Measurements from ENCODE around the gene UGT1A9. TPM values are rescaled to one million over a fixed set of nuclear protein-coding genes. Genes with fewer than 3 reads are reported as not detected.

UGT1A9 gene
- total RNA-seq, 2 donors from 2014 or later, result not detected

DNA sequence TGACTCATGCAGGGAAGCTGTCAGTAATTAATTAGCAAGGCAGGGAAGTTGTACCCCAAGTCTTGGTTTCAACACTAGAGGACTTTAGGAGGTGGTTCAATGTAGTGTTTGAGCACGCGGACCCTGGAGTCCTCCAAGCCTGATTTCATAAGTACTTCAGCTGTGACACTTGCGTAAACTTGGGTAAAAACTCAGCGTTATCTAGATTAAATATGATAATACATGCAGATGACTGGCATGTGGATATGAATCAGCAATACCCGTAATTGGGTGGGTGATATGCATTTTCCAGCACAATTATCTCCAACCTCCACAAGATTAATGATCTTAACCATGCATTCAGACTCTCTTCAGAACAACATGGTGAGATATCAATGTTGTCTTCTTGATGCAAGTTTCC, 15.2 kb downstream of the UGT1A9 start:
- Histone ChIP-seq H3K9me3 (no peaks in the 10 kb centered on the region), H3K27me3 (replicated peaks; ENCODE audit: insufficient read depth) (no peaks in the 10 kb centered on the region), H3K27ac (no peak overlapping the region), H3K4me3 (no peak overlapping the region), H3K36me3 (no peaks in the 10 kb centered on the region), H3K4me1 (replicated peaks) (no peaks in the 10 kb centered on the region)
- TF ChIP-seq POLR2A (IDR thresholded peaks at IDR 0.05) (no peak), POLR2AphosphoS5 (IDR thresholded peaks at IDR 0.05) (no peak)
- TF ChIP-seq, protein P1, sequence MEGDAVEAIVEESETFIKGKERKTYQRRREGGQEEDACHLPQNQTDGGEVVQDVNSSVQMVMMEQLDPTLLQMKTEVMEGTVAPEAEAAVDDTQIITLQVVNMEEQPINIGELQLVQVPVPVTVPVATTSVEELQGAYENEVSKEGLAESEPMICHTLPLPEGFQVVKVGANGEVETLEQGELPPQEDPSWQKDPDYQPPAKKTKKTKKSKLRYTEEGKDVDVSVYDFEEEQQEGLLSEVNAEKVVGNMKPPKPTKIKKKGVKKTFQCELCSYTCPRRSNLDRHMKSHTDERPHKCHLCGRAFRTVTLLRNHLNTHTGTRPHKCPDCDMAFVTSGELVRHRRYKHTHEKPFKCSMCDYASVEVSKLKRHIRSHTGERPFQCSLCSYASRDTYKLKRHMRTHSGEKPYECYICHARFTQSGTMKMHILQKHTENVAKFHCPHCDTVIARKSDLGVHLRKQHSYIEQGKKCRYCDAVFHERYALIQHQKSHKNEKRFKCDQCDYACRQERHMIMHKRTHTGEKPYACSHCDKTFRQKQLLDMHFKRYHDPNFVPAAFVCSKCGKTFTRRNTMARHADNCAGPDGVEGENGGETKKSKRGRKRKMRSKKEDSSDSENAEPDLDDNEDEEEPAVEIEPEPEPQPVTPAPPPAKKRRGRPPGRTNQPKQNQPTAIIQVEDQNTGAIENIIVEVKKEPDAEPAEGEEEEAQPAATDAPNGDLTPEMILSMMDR (IDR thresholded peaks at IDR 0.05), result no peak
- 80% methylated on average over 5 of the region's 5 CpGs for WGBS
- no peak for DNase-seq (ENCODE audit: low spot score)
- intact Hi-C loops (cut with DNase I), result no loop called here

DNA sequence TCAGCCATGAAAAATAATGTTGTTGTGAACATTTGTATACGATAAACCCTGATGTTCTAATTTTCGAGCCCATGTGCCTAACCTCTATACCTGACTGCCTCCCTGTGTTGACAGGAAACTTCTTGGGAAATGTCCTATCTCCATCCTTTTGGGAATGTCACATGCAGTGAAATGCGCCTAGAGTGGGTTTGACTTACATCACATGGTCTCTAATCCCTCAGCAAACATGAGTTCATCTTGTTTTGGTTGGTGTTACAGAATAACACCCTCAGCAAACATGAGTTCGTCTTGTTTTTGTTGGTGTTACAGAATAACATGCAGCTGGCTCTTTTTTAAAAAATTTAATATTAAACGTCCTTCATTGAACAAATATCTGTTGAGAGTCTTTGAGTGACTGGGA, 16.6 kb downstream of the UGT1A9 start:
- Histone ChIP-seq H3K9me3 (no peaks in the 10 kb centered on the region), H3K27ac (no peak overlapping the region), H3K4me1 (replicated peaks) (no peaks in the 10 kb centered on the region), H3K4me3 (no peak overlapping the region), H3K36me3 (no peaks in the 10 kb centered on the region), H3K27me3 (replicated peaks; ENCODE audit: insufficient read depth) (no peaks in the 10 kb centered on the region)
- intact Hi-C loops (cut with DNase I), result no loop called here
- TF ChIP-seq, protein P1 (IDR thresholded peaks at IDR 0.05), result no peak
- TF ChIP-seq POLR2A (IDR thresholded peaks at IDR 0.05), result no peak
- TF ChIP-seq POLR2AphosphoS5 (IDR thresholded peaks at IDR 0.05), result no peak
- WGBS, result 86% methylated on average over 5 of the region's 5 CpGs
- DNase-seq (ENCODE audit: low spot score), result no peak

DNA sequence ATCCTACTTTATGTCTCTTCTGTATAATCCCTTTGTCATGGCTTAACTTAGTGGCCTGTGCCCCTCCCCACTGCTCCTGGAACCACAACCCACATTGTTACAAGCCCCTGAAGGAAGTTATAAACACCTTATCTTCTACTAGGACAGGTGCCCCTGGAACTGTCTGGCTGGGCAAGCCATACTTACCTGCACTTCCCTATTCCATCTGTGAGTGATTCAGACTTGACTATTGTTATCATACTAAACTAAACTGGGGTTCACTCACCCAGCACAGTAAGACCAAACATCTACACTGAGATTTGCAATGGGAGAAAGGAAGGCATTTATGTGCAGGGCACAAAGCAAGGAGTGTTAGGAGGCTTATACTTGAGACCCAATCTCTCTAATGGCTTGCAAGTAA, 17.3 kb downstream of the UGT1A9 start:
- Histone ChIP-seq H3K9me3 (no peaks in the 10 kb centered on the region), H3K4me1 (replicated peaks) (no peaks in the 10 kb centered on the region), H3K36me3 (no peaks in the 10 kb centered on the region), H3K27ac (no peak overlapping the region), H3K27me3 (replicated peaks; ENCODE audit: insufficient read depth) (no peaks in the 10 kb centered on the region), H3K4me3 (no peak overlapping the region)
- no peak for TF ChIP-seq POLR2AphosphoS5 (IDR thresholded peaks at IDR 0.05)
- TF ChIP-seq, protein P1 (IDR thresholded peaks at IDR 0.05), result no peak
- TF ChIP-seq POLR2A (IDR thresholded peaks at IDR 0.05), result no peak
- no peak for DNase-seq (ENCODE audit: low spot score)
- intact Hi-C loops (cut with DNase I), result no loop called here

DNA sequence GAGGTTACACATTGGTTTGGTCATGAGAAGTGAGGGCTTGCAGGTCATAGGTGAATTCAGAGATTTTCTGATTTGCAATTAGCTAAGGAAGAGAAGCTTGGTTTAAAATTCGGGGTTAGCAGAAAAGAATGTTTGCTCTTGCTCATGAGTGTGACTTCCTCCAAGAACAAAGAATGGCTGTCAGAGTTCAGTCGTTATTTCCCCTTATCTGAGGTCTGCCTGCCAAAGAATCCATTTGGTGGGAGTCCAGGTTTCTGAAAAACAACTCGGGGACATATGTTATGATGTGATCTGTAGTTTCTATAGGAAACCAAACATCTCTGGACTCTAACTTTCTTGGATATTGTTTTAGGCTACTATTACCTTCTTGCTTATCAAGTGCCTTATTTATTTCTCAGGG, 17.8 kb downstream of the UGT1A9 start:
- no peaks in the 10 kb centered on the region for H3K36me3 ChIP-seq
- H3K9me3 ChIP-seq, result no peaks in the 10 kb centered on the region
- no peaks in the 10 kb centered on the region for H3K27me3 ChIP-seq (replicated peaks; ENCODE audit: insufficient read depth)
- intact Hi-C loops (cut with DNase I), result no loop called here
- no peak for DNase-seq (ENCODE audit: low spot score)
- no peak overlapping the region for H3K4me3 ChIP-seq
- WGBS, result 6% methylated on average over 3 of the region's 3 CpGs
- H3K27ac ChIP-seq, result no peak overlapping the region
- H3K4me1 ChIP-seq (replicated peaks), result no peaks in the 10 kb centered on the region
- TF ChIP-seq, protein P1 (IDR thresholded peaks at IDR 0.05), result no peak
- no peak for TF ChIP-seq POLR2A (IDR thresholded peaks at IDR 0.05)
- TF ChIP-seq POLR2AphosphoS5 (IDR thresholded peaks at IDR 0.05), result no peak

DNA sequence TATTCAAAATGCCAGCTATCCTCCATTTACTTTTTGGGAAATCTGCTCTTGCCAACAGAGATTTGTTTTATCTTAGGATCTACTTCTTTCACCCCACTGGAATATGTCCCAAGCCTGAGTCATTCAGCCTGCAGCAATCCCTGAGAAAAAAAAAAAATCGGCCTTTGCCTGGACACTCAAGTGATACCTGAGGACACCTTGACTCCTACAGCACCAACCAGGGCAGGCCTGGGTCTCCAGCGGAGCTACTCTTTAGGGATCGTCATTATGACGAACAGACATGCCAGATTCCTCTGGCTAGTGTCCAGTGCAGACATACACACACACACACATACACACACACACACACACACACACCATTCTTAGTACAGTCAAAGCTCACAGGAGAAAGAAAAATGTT, 18.7 kb downstream of the UGT1A9 start:
- intact Hi-C loops (cut with DNase I), result no loop called here
- 31% methylated on average over 4 of the region's 4 CpGs for WGBS
- H3K4me1 ChIP-seq (replicated peaks), result no peaks in the 10 kb centered on the region
- H3K27ac ChIP-seq, result no peak overlapping the region
- H3K27me3 ChIP-seq (replicated peaks; ENCODE audit: insufficient read depth), result no peaks in the 10 kb centered on the region
- TF ChIP-seq, protein P1 (IDR thresholded peaks at IDR 0.05), result no peak
- TF ChIP-seq POLR2AphosphoS5 (IDR thresholded peaks at IDR 0.05) (no peak), POLR2A (IDR thresholded peaks at IDR 0.05) (no peak)
- no peak for DNase-seq (ENCODE audit: low spot score)
- H3K4me3 ChIP-seq, result no peak overlapping the region
- no peaks in the 10 kb centered on the region for H3K36me3 ChIP-seq
- no peaks in the 10 kb centered on the region for H3K9me3 ChIP-seq

Data from prostate gland (tissue), 2 donors.